ENCODE results near the gene KIR2DL1.
"Not testable (repeated sequence)": the region's sequence is repeated elsewhere in the genome, so short reads cannot be mapped to it uniquely, and the experiment has no call there.

The KIR2DL1 gene

GRCh38 chr19:54771018-54771960, 1.7 kb downstream of the KIR2DL1 start:
- not testable (repeated sequence) for DNase-seq (ENCODE audit: low read depth, low spot score)

DNA sequence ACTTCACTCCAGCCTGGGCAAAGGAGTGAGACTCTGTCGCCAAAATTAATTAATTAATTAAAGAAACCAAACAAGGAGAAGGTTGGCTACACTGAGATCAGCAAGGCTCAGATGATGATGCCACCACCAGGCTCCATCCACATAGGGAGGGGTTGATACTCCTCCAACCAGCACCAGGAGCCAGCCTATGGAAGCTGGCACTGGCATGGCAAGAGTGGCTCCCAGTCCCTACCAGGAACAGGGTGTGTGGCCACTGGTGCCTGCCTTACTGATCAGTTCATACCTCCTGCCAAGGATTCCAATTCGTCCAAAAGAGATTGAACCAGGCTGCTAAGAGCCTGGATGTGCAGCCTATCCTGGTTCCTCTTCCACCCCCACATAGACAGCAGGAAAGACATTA, 3.1 kb downstream of the KIR2DL1 start:
- DNase-seq (ENCODE audit: low read depth, low spot score), result not testable (repeated sequence)

- not testable (repeated sequence) for DNase-seq (ENCODE audit: low read depth, low spot score)
These were observed 5.7 kb downstream of the KIR2DL1 start for GRCh38 chr19:54775095-54775815.

DNA sequence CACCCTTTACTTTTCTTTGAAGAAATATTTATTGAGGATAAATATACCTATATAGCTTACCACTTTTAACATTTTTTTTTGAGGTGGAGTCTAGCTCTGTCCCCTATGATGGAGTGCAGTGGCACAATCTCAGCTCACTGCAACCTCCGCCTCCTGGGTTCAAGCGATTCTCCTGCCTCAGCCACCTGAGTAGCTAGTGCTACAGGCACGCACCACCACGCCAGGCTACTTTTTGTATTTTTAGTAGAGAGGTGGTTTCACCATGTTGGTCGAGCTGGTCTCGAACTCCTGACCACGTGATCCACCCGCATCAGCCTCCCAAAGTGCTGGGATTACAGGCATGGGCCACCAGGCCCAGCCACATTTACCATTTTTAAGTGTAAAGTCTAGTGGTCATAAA, 6.2 kb downstream of the KIR2DL1 start:
- not testable (repeated sequence) for DNase-seq (ENCODE audit: low read depth, low spot score)

GRCh38 chr19:54777851-54778250, 8.3 kb downstream of the KIR2DL1 start:
- DNase-seq (ENCODE audit: low read depth, low spot score), result not testable (repeated sequence)

DNA sequence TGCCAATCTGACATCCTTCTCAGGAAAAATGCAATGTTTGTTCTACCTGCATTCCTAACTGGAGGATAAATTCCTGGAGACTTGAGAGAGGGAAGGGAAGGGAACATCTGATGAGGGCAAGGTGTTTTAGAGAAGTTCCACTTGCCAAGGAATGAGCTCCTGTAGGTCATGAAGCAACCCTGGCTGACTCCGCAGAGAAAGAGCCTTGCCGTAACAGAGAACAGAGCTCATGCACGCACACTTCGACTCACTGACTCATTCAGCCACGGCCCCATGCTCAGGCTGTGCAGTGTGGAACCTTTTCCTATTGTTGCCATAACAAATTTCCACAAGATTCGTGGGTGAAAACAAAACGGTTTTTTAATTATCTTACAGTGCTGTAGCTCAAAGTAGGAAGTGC, 9.3 kb downstream of the KIR2DL1 start:
- not testable (repeated sequence) for DNase-seq (ENCODE audit: low read depth, low spot score)

DNA sequence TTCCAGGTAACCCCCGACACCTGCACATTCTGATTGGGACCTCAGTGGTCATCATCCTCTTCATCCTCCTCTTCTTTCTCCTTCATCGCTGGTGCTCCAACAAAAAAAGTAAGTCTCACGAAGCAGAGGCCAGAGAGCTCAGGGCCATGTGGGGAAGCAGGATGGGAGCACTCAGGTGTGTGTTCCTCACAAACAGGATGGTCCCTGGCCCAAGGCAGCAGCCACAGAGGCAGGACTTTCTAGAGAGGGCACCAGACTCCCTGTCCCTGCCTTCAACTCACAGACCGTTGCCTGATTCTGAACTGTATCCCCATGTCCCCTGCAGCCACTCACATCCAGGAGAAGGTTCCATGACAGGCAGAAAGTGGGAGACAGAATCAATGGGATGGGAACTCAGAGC, 13.3 kb downstream of the KIR2DL1 start:
- not testable (repeated sequence) for DNase-seq (ENCODE audit: low read depth, low spot score)

DNA sequence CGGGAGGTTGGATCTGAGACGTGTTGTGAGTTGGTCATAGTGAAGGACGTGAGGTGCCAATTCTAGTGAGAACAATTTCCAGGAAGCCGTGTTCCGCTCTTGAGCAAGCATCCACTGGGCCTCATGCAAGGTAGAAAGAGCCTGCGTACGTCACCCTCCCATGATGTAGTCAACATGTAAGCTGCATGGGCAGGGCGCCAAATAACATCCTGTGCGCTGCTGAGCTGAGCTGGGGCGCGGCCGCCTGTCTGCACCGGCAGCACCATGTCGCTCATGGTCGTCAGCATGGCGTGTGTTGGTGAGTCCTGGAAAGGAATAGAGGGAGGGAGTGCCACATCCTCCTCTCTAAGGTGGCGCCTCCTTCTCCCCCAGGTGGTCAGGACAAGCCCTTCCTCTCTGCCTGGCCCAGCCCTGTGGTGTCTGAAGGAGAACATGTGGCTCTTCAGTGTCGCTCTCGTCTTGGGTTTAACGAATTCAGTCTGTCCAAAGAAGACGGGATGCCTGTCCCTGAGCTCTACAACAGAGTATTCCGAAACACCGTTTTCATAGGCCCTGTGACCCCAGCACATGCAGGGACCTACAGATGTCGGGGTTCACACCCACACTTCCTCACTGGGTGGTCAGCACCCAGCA, 16.6 kb downstream of the KIR2DL1 start:
- DNase-seq (ENCODE audit: low read depth, low spot score), result not testable (repeated sequence)

DNA sequence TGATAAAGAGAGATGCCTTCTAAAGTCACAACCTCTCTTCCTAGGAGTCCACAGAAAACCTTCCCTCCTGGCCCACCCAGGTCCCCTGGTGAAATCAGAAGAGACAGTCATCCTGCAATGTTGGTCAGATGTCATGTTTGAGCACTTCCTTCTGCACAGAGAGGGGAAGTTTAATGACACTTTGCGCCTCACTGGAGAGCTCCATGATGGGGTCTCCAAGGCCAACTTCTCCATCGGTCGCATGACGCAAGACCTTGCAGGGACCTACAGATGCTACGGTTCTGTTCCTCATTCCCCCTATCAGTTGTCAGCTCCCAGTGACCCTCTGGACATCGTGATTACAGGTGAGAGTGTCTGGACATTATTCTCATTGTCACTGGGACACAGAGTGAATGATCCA, 18.6 kb downstream of the KIR2DL1 start:
- not testable (repeated sequence) for DNase-seq (ENCODE audit: low read depth, low spot score)

DNA sequence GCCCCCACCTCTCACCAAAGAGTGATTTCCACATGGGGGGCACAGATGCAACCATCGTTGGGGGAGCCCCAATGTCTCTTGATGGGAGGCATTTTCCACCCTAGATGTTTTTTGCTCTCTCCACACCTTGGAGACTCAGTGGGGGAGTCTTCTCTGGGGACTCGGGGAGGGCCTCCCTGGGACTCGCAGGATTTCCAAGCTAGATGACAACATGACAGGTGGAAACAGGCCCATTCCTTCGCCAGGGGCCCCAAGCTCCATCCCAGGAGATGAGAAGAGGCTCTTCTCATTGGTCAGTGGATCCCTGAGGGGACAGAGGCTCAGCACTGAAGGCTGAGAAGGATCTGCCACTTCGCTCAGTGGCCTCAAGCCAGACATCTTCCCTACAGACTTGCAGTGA, 21.1 kb downstream of the KIR2DL1 start:
- DNase-seq (ENCODE audit: low read depth, low spot score), result no peak

- no peak for DNase-seq (ENCODE audit: low read depth, low spot score)
These were observed 21.9 kb downstream of the KIR2DL1 start for GRCh38 chr19:54791476-54791875.

GRCh38 chr19:54792814-54793213, 23.2 kb downstream of the KIR2DL1 start:
- no peak for DNase-seq (ENCODE audit: low read depth, low spot score)

DNA sequence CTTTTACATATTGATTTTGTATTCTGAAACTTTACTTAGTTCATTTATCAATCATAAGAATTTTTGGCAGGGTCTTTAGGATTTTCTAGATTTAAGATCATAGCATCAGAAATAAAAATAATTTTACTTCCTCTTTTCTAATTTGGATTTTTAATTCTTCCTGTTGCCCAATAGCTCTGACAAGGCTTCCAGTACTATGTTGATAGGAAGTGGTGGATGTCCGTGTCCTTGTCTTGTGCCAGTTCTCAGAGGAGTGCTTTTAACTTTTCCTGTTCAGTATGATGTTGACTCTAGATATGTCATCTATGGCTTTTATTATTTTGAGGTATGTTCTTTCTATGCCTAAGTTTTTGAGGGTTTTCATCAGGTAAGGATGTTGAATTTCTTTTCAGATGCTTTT, 26.2 kb downstream of the KIR2DL1 start:
- no peak for DNase-seq (ENCODE audit: low read depth, low spot score)

DNA sequence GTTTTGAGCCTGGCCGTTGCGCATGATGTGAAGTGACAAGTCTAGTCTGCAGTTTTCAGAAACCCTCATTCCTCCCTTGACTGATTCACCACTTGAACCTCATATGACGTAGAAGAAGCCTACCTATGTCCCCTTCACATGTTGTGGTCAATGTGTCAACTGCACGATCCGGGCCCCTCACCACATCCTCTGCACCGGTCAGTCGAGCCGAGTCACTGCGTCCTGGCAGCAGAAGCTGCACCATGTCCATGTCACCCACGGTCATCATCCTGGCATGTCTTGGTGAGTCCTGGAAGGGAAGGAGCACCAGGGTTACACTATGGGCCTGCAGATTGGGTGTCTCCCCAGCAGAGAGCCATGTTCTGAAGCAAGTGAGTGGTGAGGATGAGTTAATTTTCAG, 33.8 kb downstream of the KIR2DL1 start, which contains the start of gene KIR2DL4:
KIR2DL4 (plus strand) TSS at position 201 of the 400 bp plus-strand sequence; CDS start at position 243, 42 bp downstream.
- DNase-seq (ENCODE audit: low read depth, low spot score), result no peak

GRCh38 chr19:54804101-54804500, 34.5 kb downstream of the KIR2DL1 start:
- no peak for DNase-seq (ENCODE audit: low read depth, low spot score)

- DNase-seq (ENCODE audit: low read depth, low spot score), result no peak
These were observed 35.0 kb downstream of the KIR2DL1 start for GRCh38 chr19:54804571-54804970.

GRCh38 chr19:54805665-54806515, 36.3 kb downstream of the KIR2DL1 start:
- DNase-seq (ENCODE audit: low read depth, low spot score), result no peak

GRCh38 chr19:54806516-54806838, 36.9 kb downstream of the KIR2DL1 start:
- DNase-seq (ENCODE audit: low read depth, low spot score), result no peak

- DNase-seq (ENCODE audit: low read depth, low spot score), result not testable (repeated sequence)
These were observed 45.0 kb downstream of the KIR2DL1 start for GRCh38 chr19:54814571-54814970.

DNA sequence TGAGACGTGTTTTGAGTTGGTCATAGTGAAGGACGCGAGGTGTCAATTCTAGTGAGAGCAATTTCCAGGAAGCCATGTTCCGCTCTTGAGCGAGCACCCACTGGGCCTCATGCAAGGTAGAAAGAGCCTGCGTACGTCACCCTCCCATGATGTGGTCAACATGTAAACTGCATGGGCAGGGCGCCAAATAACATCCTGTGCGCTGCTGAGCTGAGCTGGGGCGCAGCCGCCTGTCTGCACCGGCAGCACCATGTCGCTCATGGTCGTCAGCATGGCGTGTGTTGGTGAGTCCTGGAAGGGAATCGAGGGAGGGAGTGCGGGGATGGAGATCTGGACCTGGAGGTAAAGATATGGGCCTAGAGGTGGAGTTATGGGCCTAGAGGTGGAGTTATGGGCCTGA, 46.7 kb downstream of the KIR2DL1 start, which contains the start of gene KIR3DL1:
KIR3DL1 (plus strand) TSS at position 218 of the 400 bp plus-strand sequence.
- not testable (repeated sequence) for DNase-seq (ENCODE audit: low read depth, low spot score)

All from iPS DF 19.7 (cell line).